Hepatocyte (in vitro differentiated cells): ENCODE measurements around the gene OSBPL10.

Source experiments
- EZH2 ChIP-seq: fragments of 200-600 bp; sonication (generic); IDR thresholded peaks from 2 replicates; pipeline ENCODE4 v1.6.1; 2016; ENCODE audit warnings: antibody characterized with exemption, mild to moderate bottlenecking, borderline replicate concordance
- EZH2phosphoT487 ChIP-seq: fragments of 200-600 bp; sonication (generic); IDR thresholded peaks from one replicate; pipeline ENCODE4 v1.6.1; 2018; ENCODE audit warnings: antibody characterized with exemption, mild to moderate bottlenecking, low read depth, moderate library complexity; ENCODE audit not compliant: unreplicated experiment, severe bottlenecking
- TF ChIP-seq, protein P1 (sequence below): fragments of 200-600 bp; sonication (generic); IDR thresholded peaks from 2 replicates; pipeline ENCODE4 v1.5.1; 2016; ENCODE audit warnings: antibody characterized with exemption, mild to moderate bottlenecking; ENCODE audit not compliant: poor library complexity

DNA sequence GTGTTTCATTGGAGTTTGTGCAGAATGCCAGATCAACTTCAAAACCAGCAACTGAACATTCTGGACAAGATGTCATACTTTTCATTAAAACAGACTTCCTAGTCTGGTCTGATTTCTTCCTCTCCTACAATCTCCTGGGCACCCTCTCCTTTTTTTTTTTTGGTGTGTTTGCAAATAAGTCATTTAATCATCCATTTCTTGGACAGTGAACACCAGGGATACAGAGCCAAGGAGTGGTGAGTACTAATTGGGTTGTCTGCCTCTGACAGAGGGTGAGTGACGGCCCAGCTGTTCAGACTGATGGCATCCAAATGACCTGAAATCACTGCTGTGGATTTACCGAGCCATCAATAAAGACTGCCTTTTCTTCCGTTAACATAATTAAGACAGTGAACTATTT, 290.3 kb downstream of the OSBPL10 start:
- TF ChIP-seq, protein P1, sequence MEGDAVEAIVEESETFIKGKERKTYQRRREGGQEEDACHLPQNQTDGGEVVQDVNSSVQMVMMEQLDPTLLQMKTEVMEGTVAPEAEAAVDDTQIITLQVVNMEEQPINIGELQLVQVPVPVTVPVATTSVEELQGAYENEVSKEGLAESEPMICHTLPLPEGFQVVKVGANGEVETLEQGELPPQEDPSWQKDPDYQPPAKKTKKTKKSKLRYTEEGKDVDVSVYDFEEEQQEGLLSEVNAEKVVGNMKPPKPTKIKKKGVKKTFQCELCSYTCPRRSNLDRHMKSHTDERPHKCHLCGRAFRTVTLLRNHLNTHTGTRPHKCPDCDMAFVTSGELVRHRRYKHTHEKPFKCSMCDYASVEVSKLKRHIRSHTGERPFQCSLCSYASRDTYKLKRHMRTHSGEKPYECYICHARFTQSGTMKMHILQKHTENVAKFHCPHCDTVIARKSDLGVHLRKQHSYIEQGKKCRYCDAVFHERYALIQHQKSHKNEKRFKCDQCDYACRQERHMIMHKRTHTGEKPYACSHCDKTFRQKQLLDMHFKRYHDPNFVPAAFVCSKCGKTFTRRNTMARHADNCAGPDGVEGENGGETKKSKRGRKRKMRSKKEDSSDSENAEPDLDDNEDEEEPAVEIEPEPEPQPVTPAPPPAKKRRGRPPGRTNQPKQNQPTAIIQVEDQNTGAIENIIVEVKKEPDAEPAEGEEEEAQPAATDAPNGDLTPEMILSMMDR: no peak
- TF ChIP-seq EZH2 (no peak), EZH2phosphoT487 (no peak)
